Measurements from ENCODE around the gene C17orf67.

DNA sequence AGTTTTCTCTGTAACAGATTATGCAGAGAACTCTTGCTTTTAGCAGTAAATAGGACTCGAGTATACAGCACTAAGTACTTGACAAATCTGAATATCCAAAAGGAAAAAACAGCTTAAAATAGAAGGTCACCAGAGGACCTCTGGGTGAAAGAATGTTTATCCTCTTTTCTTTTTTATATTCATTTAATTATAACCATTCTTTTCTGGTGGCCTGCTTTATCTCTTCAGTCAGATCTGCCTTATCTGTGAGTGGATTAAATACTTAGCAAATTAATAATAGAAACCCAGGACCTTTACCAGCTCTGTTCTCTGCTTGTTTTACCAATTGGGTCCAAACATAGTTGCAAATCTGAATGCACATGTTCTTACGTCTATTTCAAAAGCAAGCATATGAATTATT is 8.9 kb upstream of the C17orf67 start:
- TF ChIP-seq, protein P1, sequence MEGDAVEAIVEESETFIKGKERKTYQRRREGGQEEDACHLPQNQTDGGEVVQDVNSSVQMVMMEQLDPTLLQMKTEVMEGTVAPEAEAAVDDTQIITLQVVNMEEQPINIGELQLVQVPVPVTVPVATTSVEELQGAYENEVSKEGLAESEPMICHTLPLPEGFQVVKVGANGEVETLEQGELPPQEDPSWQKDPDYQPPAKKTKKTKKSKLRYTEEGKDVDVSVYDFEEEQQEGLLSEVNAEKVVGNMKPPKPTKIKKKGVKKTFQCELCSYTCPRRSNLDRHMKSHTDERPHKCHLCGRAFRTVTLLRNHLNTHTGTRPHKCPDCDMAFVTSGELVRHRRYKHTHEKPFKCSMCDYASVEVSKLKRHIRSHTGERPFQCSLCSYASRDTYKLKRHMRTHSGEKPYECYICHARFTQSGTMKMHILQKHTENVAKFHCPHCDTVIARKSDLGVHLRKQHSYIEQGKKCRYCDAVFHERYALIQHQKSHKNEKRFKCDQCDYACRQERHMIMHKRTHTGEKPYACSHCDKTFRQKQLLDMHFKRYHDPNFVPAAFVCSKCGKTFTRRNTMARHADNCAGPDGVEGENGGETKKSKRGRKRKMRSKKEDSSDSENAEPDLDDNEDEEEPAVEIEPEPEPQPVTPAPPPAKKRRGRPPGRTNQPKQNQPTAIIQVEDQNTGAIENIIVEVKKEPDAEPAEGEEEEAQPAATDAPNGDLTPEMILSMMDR (IDR thresholded peaks at IDR 0.05): no peak
- TF ChIP-seq POLR2A (IDR thresholded peaks at IDR 0.05): no peak
